ENCODE measurements around the gene TMEM271.
"Not testable (repeated sequence)": the region's sequence is repeated elsewhere in the genome, so short reads cannot be mapped to it uniquely, and the experiment has no call there.

Gene TMEM271

GRCh38 chr4:598925-599324, 22.8 kb upstream of the TMEM271 start:
- no peak overlapping the region for H3K4me3 ChIP-seq (ENCODE audit: low read depth, low read length)
- TF ChIP-seq CTCF (IDR thresholded peaks at IDR 0.05; ENCODE audit: low read depth, low read length) = no peak

GRCh38 chr4:592825-593520, 16.9 kb upstream of the TMEM271 start:
- no peak overlapping the region for H3K4me3 ChIP-seq (ENCODE audit: low read depth, low read length)
- TF ChIP-seq CTCF (IDR thresholded peaks at IDR 0.05; ENCODE audit: low read depth, low read length) = no peak

GRCh38 chr4:592178-592577, 16.1 kb upstream of the TMEM271 start:
- H3K4me3 ChIP-seq (ENCODE audit: low read depth, low read length) = not testable (repeated sequence)

- no peak overlapping the region for H3K4me3 ChIP-seq (ENCODE audit: low read depth, low read length)
- TF ChIP-seq CTCF (IDR thresholded peaks at IDR 0.05; ENCODE audit: low read depth, low read length) = no peak
Observed at GRCh38 chr4:590313-590841, 14.3 kb upstream of the TMEM271 start.

GRCh38 chr4:589219-589963, 13.3 kb upstream of the TMEM271 start:
- TF ChIP-seq CTCF (IDR thresholded peaks at IDR 0.05; ENCODE audit: low read depth, low read length) = no peak
- no peak overlapping the region for H3K4me3 ChIP-seq (ENCODE audit: low read depth, low read length)

- no peak overlapping the region for H3K4me3 ChIP-seq (ENCODE audit: low read depth, low read length)
- TF ChIP-seq CTCF (IDR thresholded peaks at IDR 0.05; ENCODE audit: low read depth, low read length) = no peak
Observed at GRCh38 chr4:588351-588849, 12.3 kb upstream of the TMEM271 start.

GRCh38 chr4:587671-588350, 11.7 kb upstream of the TMEM271 start:
- no peak for TF ChIP-seq CTCF (IDR thresholded peaks at IDR 0.05; ENCODE audit: low read depth, low read length)
- H3K4me3 ChIP-seq (ENCODE audit: low read depth, low read length) = no peak overlapping the region
